Measurements from ENCODE around the gene AKAP8. TPM values are rescaled to one million over a fixed set of nuclear protein-coding genes. Genes with fewer than 3 reads are reported as not detected.
A peak's percentile ranks its signal among the peaks of the same experiment; 100 is the strongest.

Gene AKAP8
- total RNA-seq, 1 donor from 2014 or later: 28.9 TPM

- Mint-ChIP-seq H3K27ac (ENCODE audit: unreplicated experiment) (peak overlapping the region; percentile 85), H3K9me3 (ENCODE audit: unreplicated experiment) (peaks cover 9% of the 10 kb centered on the region), H3K36me3 (ENCODE audit: unreplicated experiment) (no peaks in the 10 kb centered on the region), H3K4me1 (ENCODE audit: low read depth, unreplicated experiment) (peaks cover 47% of the 10 kb centered on the region), H3K4me3 (ENCODE audit: unreplicated experiment) (peak overlapping the region; percentile 75), H3K27me3 (ENCODE audit: unreplicated experiment) (peaks cover 10% of the 10 kb centered on the region)
- TF ChIP-seq, protein P1, sequence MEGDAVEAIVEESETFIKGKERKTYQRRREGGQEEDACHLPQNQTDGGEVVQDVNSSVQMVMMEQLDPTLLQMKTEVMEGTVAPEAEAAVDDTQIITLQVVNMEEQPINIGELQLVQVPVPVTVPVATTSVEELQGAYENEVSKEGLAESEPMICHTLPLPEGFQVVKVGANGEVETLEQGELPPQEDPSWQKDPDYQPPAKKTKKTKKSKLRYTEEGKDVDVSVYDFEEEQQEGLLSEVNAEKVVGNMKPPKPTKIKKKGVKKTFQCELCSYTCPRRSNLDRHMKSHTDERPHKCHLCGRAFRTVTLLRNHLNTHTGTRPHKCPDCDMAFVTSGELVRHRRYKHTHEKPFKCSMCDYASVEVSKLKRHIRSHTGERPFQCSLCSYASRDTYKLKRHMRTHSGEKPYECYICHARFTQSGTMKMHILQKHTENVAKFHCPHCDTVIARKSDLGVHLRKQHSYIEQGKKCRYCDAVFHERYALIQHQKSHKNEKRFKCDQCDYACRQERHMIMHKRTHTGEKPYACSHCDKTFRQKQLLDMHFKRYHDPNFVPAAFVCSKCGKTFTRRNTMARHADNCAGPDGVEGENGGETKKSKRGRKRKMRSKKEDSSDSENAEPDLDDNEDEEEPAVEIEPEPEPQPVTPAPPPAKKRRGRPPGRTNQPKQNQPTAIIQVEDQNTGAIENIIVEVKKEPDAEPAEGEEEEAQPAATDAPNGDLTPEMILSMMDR (IDR thresholded peaks at IDR 0.05; ENCODE audit: partially characterized antibody, unreplicated experiment): no peak
- DNase-seq: no peak
Observed at GRCh38 chr19:15404780-15405211, 25.2 kb upstream of the AKAP8 start.

DNA sequence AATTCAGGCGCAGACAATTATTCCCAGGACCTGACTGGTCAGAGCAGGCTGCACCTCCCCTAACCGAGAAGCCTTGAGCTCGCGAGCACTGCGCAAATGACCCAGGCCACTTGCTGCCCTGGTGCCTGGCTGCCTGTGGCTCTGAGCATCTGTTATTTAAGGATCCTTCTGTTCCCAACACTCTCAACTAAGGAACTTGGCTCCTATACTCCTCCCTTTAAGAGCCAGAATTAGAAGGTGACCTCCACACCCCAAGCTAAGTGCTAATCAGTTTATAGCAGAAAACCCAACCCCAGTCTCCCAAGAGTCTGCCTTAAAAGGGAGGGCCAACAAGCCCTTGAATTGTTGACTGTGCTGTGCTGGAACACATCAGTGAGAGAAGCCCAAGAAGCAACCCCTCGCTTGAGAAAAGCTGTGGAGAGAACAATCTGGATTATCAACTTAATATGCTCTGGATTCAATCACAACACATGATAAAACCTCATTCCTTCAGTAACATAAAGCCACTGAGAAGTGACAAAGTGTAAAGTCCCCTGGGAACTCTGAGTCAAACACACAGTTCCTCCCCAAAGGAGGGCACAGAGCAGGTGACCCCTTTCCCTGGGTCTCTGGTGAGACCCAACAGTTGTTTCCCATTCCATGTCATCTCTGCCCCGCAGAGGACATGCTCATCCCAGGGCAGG is 24.7 kb upstream of the AKAP8 start:
- H3K4me1 Mint-ChIP-seq (ENCODE audit: low read depth, unreplicated experiment): peaks cover 49% of the 10 kb centered on the region
- peaks cover 14% of the 10 kb centered on the region for H3K27me3 Mint-ChIP-seq (ENCODE audit: unreplicated experiment)
- H3K4me3 Mint-ChIP-seq (ENCODE audit: unreplicated experiment): peak overlapping the region; percentile 75
- H3K27ac Mint-ChIP-seq (ENCODE audit: unreplicated experiment): peak overlapping the region; percentile 85
- peaks cover 9% of the 10 kb centered on the region for H3K9me3 Mint-ChIP-seq (ENCODE audit: unreplicated experiment)
- TF ChIP-seq, protein P1 (IDR thresholded peaks at IDR 0.05; ENCODE audit: partially characterized antibody, unreplicated experiment): no peak
- no peaks in the 10 kb centered on the region for H3K36me3 Mint-ChIP-seq (ENCODE audit: unreplicated experiment)
- no peak for DNase-seq

- H3K36me3 Mint-ChIP-seq (ENCODE audit: unreplicated experiment): no peaks in the 10 kb centered on the region
- peaks cover 14% of the 10 kb centered on the region for H3K27me3 Mint-ChIP-seq (ENCODE audit: unreplicated experiment)
- H3K4me3 Mint-ChIP-seq (ENCODE audit: unreplicated experiment): peak overlapping the region; percentile 75
- TF ChIP-seq, protein P1 (IDR thresholded peaks at IDR 0.05; ENCODE audit: partially characterized antibody, unreplicated experiment): no peak
- peaks cover 44% of the 10 kb centered on the region for H3K4me1 Mint-ChIP-seq (ENCODE audit: low read depth, unreplicated experiment)
- peak overlapping the region; percentile 85 for H3K27ac Mint-ChIP-seq (ENCODE audit: unreplicated experiment)
- DNase-seq: no peak
- peaks cover 9% of the 10 kb centered on the region for H3K9me3 Mint-ChIP-seq (ENCODE audit: unreplicated experiment)
Observed at GRCh38 chr19:15403151-15403531, 23.6 kb upstream of the AKAP8 start.

DNA sequence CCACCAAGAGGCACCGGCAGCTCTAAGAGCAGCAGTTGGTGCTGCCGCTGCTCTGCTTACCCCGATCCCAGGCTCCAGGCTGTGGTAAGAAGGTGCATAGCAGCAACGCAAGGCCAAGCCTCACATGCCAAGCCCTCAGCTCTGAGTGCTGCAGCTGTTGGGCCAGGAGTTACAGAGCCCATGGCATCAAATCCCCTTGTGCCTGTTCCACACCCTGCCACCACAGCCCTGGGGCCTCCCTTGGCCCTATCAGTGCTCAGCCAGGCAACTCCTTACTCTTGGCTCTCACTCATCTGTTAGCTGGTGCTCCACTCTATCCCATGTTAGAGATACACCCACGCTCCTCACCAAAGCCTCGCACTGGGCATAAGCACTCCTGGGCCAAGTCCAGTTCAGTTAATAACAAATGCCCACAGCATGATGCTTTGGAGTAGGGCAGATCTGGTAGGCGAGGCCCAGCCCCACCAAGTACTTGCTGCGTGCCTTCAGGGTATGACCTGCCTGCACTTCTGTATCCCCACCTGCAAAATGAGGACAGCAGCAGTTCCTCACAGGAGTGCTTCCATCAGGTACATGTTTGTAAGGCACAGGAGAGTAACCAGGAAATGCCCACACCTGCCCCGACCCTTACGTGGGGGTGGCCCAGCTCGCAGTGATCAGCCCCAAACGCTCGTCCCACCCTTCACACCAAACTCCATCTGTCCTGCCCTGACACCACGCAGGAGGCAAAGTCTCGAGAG is 23.0 kb upstream of the AKAP8 start:
- peaks cover 10% of the 10 kb centered on the region for H3K9me3 Mint-ChIP-seq (ENCODE audit: unreplicated experiment)
- TF ChIP-seq, protein P1 (IDR thresholded peaks at IDR 0.05; ENCODE audit: partially characterized antibody, unreplicated experiment): no peak
- DNase-seq: no peak
- peak overlapping the region; percentile 75 for H3K4me3 Mint-ChIP-seq (ENCODE audit: unreplicated experiment)
- H3K36me3 Mint-ChIP-seq (ENCODE audit: unreplicated experiment): peaks cover under 1% of the 10 kb centered on the region
- peak overlapping the region; percentile 81 for H3K27ac Mint-ChIP-seq (ENCODE audit: unreplicated experiment)
- H3K27me3 Mint-ChIP-seq (ENCODE audit: unreplicated experiment): peaks cover 14% of the 10 kb centered on the region
- H3K4me1 Mint-ChIP-seq (ENCODE audit: low read depth, unreplicated experiment): peaks cover 46% of the 10 kb centered on the region

DNA sequence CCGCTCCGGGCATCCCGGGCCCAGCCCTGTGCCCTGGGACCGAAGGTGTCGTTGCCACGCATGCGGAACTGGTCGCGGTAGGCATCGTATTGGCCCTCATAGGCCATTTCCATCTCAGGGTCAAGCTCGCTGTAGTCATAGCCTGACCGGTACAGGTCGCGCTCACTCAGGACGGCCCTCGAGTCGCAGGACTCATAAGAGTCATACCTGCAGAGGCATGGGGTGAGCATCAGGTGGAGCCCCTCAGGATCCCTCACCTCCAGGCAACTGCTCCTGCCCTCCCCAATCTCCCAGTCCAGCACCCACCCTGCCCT is 21.8 kb upstream of the AKAP8 start:
- Mint-ChIP-seq H3K9me3 (ENCODE audit: unreplicated experiment) (peaks cover 22% of the 10 kb centered on the region), H3K27me3 (ENCODE audit: unreplicated experiment) (peaks cover 20% of the 10 kb centered on the region), H3K27ac (ENCODE audit: unreplicated experiment) (peak overlapping the region; percentile 23), H3K4me1 (ENCODE audit: low read depth, unreplicated experiment) (peaks cover 46% of the 10 kb centered on the region), H3K36me3 (ENCODE audit: unreplicated experiment) (peaks cover 12% of the 10 kb centered on the region), H3K4me3 (ENCODE audit: unreplicated experiment) (no peak overlapping the region)
- no peak for DNase-seq
- TF ChIP-seq, protein P1 (IDR thresholded peaks at IDR 0.05; ENCODE audit: partially characterized antibody, unreplicated experiment): no peak
